ENCODE results near the gene ZNF700.
A peak's percentile ranks its signal among the peaks of the same experiment; 100 is the strongest.
"Not testable (repeated sequence)": the region's sequence is repeated elsewhere in the genome, so short reads cannot be mapped to it uniquely, and the experiment has no call there.

ZNF700 gene

DNA sequence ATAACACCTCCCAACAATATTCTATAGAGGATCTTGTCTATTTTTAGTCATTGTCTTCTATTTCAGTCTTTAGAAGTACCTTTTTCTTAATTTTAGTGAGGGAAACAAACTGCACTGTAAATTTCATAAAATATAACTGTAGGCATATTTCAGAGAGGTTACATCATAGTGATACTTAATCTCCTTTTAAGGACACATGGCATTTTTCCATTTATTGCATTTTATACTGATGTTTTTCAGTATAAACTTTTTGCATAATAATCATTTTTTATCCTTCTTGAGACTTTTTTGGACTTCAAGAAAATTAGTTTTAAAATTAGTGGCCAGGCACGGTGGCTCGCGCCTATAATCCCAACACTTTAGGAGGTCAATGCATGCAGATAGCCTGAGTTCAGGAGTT is 6.6 kb downstream of the ZNF700 start:
- Histone ChIP-seq H3K9me2 (replicated peaks; ENCODE audit: low read depth, low read length) (no peaks in the 10 kb centered on the region), H3F3A (ENCODE audit: low read depth) (no peaks in the 10 kb centered on the region), H3K4me2 (ENCODE audit: low read depth, low read length, poor library complexity, severe bottlenecking) (peak overlapping the region; percentile 30), H3K36me3 (ENCODE audit: insufficient read depth, low read length) (no peaks in the 10 kb centered on the region), H3K4me3 (ENCODE audit: low read length, poor library complexity, severe bottlenecking) (no peak overlapping the region), H3K9me3 (ENCODE audit: insufficient read depth, low read depth, low read length) (peaks cover 7% of the 10 kb centered on the region; the same call in 1 of the 2 replicates), H3K27me3 (ENCODE audit: insufficient read depth, low read length, poor library complexity, severe bottlenecking) (no peaks in the 10 kb centered on the region), H3K4me1 (ENCODE audit: insufficient read depth, low read length, poor library complexity, severe bottlenecking) (peaks cover 13% of the 10 kb centered on the region), H4K20me1 (ENCODE audit: insufficient read depth, low read length, poor library complexity, severe bottlenecking) (peaks cover 3% of the 10 kb centered on the region), H3K79me2 (ENCODE audit: insufficient read depth, low read length) (peaks cover 80% of the 10 kb centered on the region), H2AFZ (ENCODE audit: low read length) (no peak overlapping the region), H3K9ac (ENCODE audit: low read depth, low read length, poor library complexity, severe bottlenecking) (no peak overlapping the region)
- no peak for TF ChIP-seq EZH2phosphoT487 (IDR thresholded peaks at IDR 0.05; ENCODE audit: borderline replicate concordance)
- TF ChIP-seq, protein P1, sequence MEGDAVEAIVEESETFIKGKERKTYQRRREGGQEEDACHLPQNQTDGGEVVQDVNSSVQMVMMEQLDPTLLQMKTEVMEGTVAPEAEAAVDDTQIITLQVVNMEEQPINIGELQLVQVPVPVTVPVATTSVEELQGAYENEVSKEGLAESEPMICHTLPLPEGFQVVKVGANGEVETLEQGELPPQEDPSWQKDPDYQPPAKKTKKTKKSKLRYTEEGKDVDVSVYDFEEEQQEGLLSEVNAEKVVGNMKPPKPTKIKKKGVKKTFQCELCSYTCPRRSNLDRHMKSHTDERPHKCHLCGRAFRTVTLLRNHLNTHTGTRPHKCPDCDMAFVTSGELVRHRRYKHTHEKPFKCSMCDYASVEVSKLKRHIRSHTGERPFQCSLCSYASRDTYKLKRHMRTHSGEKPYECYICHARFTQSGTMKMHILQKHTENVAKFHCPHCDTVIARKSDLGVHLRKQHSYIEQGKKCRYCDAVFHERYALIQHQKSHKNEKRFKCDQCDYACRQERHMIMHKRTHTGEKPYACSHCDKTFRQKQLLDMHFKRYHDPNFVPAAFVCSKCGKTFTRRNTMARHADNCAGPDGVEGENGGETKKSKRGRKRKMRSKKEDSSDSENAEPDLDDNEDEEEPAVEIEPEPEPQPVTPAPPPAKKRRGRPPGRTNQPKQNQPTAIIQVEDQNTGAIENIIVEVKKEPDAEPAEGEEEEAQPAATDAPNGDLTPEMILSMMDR (conservative IDR thresholded peaks at IDR 0.05; ENCODE audit: low read length) = no peak

DNA sequence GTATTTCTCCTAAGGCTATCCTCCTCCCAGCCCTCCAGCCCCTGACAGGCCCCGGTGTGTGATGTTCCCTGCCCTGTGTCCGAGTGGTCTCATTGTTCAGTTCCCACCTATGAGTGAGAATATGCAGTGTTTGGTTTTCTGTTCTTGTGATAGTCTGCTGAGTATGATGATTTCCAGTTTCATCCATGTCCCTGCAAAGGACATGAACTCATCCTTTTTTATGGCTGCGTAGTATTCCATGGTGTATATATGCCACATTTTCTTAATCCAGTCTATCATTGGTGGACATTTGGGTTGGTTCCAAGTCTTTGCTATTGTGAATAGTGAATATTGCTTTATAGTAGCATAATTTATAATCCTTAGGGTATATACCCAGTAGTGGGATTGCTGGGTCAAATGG is 10.9 kb downstream of the ZNF700 start:
- not testable (repeated sequence) for H4K20me1 ChIP-seq (ENCODE audit: insufficient read depth, low read length, poor library complexity, severe bottlenecking); H3K9ac ChIP-seq (ENCODE audit: low read depth, low read length, poor library complexity, severe bottlenecking); H3K4me2 ChIP-seq (ENCODE audit: low read depth, low read length, poor library complexity, severe bottlenecking); H3K4me3 ChIP-seq (ENCODE audit: low read length, poor library complexity, severe bottlenecking); H3K9me2 ChIP-seq (replicated peaks; ENCODE audit: low read depth, low read length); H2AFZ ChIP-seq (ENCODE audit: low read length); H3F3A ChIP-seq (ENCODE audit: low read depth); H3K27me3 ChIP-seq (ENCODE audit: insufficient read depth, low read length, poor library complexity, severe bottlenecking); H3K36me3 ChIP-seq (ENCODE audit: insufficient read depth, low read length); H3K4me1 ChIP-seq (ENCODE audit: insufficient read depth, low read length, poor library complexity, severe bottlenecking)
- Histone ChIP-seq H3K79me2 (ENCODE audit: insufficient read depth, low read length) (peaks cover 56% of the 10 kb centered on the region), H3K9me3 (ENCODE audit: insufficient read depth, low read depth, low read length) (peaks cover 11% of the 10 kb centered on the region; the same call in 1 of the 2 replicates)

DNA sequence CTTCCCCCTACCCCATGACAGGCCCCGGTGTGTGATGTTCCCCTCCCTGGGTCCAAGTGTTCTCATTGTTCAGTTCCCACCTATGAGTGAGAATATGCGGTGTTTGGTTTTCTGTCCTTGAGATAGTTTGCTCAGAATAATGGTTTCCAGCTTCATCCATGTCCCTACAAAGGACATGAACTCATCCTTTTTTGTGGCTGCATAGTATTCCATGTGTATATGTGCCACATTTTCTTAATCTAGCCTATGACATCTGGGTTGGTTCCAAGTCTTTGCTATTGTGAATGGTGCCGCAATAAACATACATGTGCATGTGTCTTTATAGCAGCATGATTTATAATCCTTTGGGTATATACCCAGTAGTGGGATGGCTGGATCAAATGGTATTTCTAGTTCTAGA is 13.5 kb downstream of the ZNF700 start:
- H3K9me2 ChIP-seq (replicated peaks; ENCODE audit: low read depth, low read length); H2AFZ ChIP-seq (ENCODE audit: low read length); H3K9ac ChIP-seq (ENCODE audit: low read depth, low read length, poor library complexity, severe bottlenecking); H3K4me2 ChIP-seq (ENCODE audit: low read depth, low read length, poor library complexity, severe bottlenecking); H3F3A ChIP-seq (ENCODE audit: low read depth); H3K27me3 ChIP-seq (ENCODE audit: insufficient read depth, low read length, poor library complexity, severe bottlenecking); H4K20me1 ChIP-seq (ENCODE audit: insufficient read depth, low read length, poor library complexity, severe bottlenecking); H3K4me3 ChIP-seq (ENCODE audit: low read length, poor library complexity, severe bottlenecking); H3K4me1 ChIP-seq (ENCODE audit: insufficient read depth, low read length, poor library complexity, severe bottlenecking): not testable (repeated sequence)
- Histone ChIP-seq H3K36me3 (ENCODE audit: insufficient read depth, low read length) (peaks cover 21% of the 10 kb centered on the region; the same call in 1 of the 2 replicates), H3K9me3 (ENCODE audit: insufficient read depth, low read depth, low read length) (peaks cover 27% of the 10 kb centered on the region), H3K79me2 (ENCODE audit: insufficient read depth, low read length) (peaks cover 49% of the 10 kb centered on the region)

DNA sequence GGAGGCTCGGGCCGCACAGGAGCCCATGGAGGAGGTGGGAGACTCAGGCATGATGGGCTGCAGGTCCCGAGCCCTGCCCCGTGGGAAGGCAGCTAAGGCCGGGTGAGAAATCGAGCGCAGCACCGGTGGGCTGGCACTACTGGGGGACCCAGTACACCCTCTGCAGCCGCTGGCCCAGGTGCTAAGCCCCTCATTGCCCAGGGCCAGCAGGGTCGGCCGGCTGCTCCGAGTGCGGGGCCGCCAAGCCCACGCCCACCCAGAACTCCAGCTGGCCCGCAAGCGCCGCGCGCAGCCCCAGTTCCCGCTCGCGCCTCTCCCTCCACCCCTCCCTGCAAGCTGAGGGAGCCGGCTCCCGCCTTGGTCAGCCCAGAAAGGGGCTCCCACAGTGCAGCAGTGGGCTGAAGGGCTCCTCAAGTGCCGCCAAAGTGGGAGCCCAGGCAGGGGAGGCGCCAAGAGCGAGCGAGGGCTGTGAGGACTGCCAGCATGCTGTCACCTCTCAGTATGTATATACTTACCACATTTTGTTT is 16.5 kb downstream of the ZNF700 start:
- Histone ChIP-seq H3K79me2 (ENCODE audit: insufficient read depth, low read length) (peaks cover 42% of the 10 kb centered on the region; the same call in 1 of the 2 replicates), H3K9me3 (ENCODE audit: insufficient read depth, low read depth, low read length) (peaks cover 48% of the 10 kb centered on the region), H3K36me3 (ENCODE audit: insufficient read depth, low read length) (peaks cover 38% of the 10 kb centered on the region; the same call in 1 of the 2 replicates)
- not testable (repeated sequence) for H3K27me3 ChIP-seq (ENCODE audit: insufficient read depth, low read length, poor library complexity, severe bottlenecking); H3K9ac ChIP-seq (ENCODE audit: low read depth, low read length, poor library complexity, severe bottlenecking); H3K4me2 ChIP-seq (ENCODE audit: low read depth, low read length, poor library complexity, severe bottlenecking); H3K9me2 ChIP-seq (replicated peaks; ENCODE audit: low read depth, low read length); H3F3A ChIP-seq (ENCODE audit: low read depth); H3K4me3 ChIP-seq (ENCODE audit: low read length, poor library complexity, severe bottlenecking); H2AFZ ChIP-seq (ENCODE audit: low read length); H3K4me1 ChIP-seq (ENCODE audit: insufficient read depth, low read length, poor library complexity, severe bottlenecking); H4K20me1 ChIP-seq (ENCODE audit: insufficient read depth, low read length, poor library complexity, severe bottlenecking)
